HCT116 (cell line): ENCODE measurements around the gene HERC3. TPM values are rescaled to one million over a fixed set of nuclear protein-coding genes. Genes with fewer than 3 reads are reported as not detected.

Experiments used
- ATAC-seq: fragments of 200-7000 bp; cut with Tn5 transposase; 2 replicates; pipeline ENCODE4 v1.9.1; 2020; ENCODE audit warnings: mild to moderate bottlenecking, moderate library complexity
- Bru-seq: library from RNA; stranded (reverse); fragments of 400-500 nt; gene quantifications from one replicate; lab custom pipeline; 2021; lab: Mats Ljungman, UMichigan
- BruChase-seq, 2 experiments: library from RNA; stranded (reverse); fragments of 400-500 nt; gene quantifications; one replicate each; lab custom pipeline; 2021; lab: Mats Ljungman, UMichigan
- BruUV-seq: library from RNA; stranded (reverse); fragments of 400-500 nt; replicated peaks from 2 replicates; lab custom pipeline; 2021; lab: Mats Ljungman, UMichigan
- CTCF ChIA-PET: fragments of 300-600 bp; sonication (Branson Sonifier 250); formaldehyde crosslinking; loops from one replicate; lab custom pipeline; 2021; ENCODE audit warnings: antibody characterized with exemption; lab: Charles Lee
- POLR2A ChIA-PET: fragments of 300-600, 350-600 bp; sonication (Branson Sonifier 250); formaldehyde crosslinking; loops from one replicate; lab custom pipeline; 2021; ENCODE audit warnings: antibody characterized with exemption; lab: Charles Lee
- RAD21 ChIA-PET, 2 experiments: fragments of 300-600 bp; sonication (Branson Sonifier 250); formaldehyde crosslinking; loops; one replicate each; lab custom pipeline; 2023; ENCODE audit warnings: low total read pairs in 2 of 2; ENCODE audit not compliant: uncharacterized antibody in 2 of 2, unreplicated experiment in 2 of 2, low non-redundant PET in 1 of 2; lab: Charles Lee
- DNase-seq: peaks from one replicate; pipeline ENCODE4 v3.0.0-alpha.2; 2010; ENCODE audit warnings: low read depth, low spot score
- H2AFZ ChIP-seq: fragments of 200-600 bp; shearing (Covaris generic), sonication (generic); 2 replicates; pipeline ENCODE4 v1.6.1; 2017; ENCODE audit warnings: low read depth, mixed run types, mixed read lengths, antibody characterized with exemption, low read length; ENCODE audit not compliant: poor library complexity, severe bottlenecking
- H3K27ac ChIP-seq: 2 replicates; pipeline ENCODE4 v1.5.1; 2012; ENCODE audit warnings: low read depth, low read length
- H3K27me3 ChIP-seq: fragments of 200-600 bp; sonication (generic); 2 replicates; pipeline ENCODE4 v1.6.1; 2016; ENCODE audit warnings: mixed run types, low read length, mixed read lengths; ENCODE audit not compliant: insufficient read depth
- H3K36me3 ChIP-seq, 2 experiments: fragments of 200-500 bp in 1 of 2; fragments of 200-600 bp in 1 of 2; sonication (Bioruptor generic) in 1 of 2; sonication (generic) in 1 of 2; 2 replicates each; pipeline versions ENCODE4 v1.5.1 to v1.6.1; 2014 to 2016; ENCODE audit warnings: low read length in 2 of 2, inconsistent platforms in 1 of 2, mixed read lengths in 1 of 2, mixed run types in 1 of 2; ENCODE audit not compliant: insufficient read depth in 2 of 2, control insufficient read depth in 1 of 2
- H3K4me1 ChIP-seq, 2 experiments: fragments of 200-600 bp in 1 of 2; sonication (generic) in 1 of 2; 2 replicates each; pipeline versions ENCODE4 v1.5.1 to v1.6.1; 2012 to 2017; ENCODE audit warnings: low read length in 2 of 2, inconsistent platforms in 1 of 2, mild to moderate bottlenecking in 1 of 2, mixed read lengths in 1 of 2, mixed run types in 1 of 2, moderate library complexity in 1 of 2; ENCODE audit not compliant: insufficient read depth in 2 of 2, control insufficient read depth in 1 of 2
- H3K4me2 ChIP-seq: fragments of 200-600 bp; sonication (generic); 2 replicates; pipeline ENCODE4 v1.6.1; 2017; ENCODE audit warnings: mixed run types, low read length, mixed read lengths
- H3K4me3 ChIP-seq, 2 experiments: fragments of 200-600 bp in 1 of 2; sonication (generic) in 1 of 2; replicated peaks in 1 of 2; 2 replicates each; pipeline ENCODE4 v1.5.1; 2011 to 2016; ENCODE audit warnings: low read length in 2 of 2, control low read depth in 1 of 2, low read depth in 1 of 2, mild to moderate bottlenecking in 1 of 2, mixed read lengths in 1 of 2, mixed run types in 1 of 2
- H3K79me2 ChIP-seq: fragments of 200-600 bp; sonication (generic); 2 replicates; pipeline ENCODE4 v1.6.1; 2017; ENCODE audit warnings: mild to moderate bottlenecking, mixed run types, low read length, moderate library complexity, mixed read lengths; ENCODE audit not compliant: insufficient read depth
- H3K9ac ChIP-seq: fragments of 200-600 bp; sonication (generic); 2 replicates; pipeline ENCODE4 v1.6.1; 2016; ENCODE audit warnings: low read length, mixed read lengths
- H3K9me2 ChIP-seq: fragments of 200-600 bp; sonication (generic), shearing (Covaris generic); 2 replicates; pipeline ENCODE4 v1.6.1; 2017; ENCODE audit warnings: mixed run types, mild to moderate bottlenecking, moderate library complexity; ENCODE audit not compliant: insufficient read depth
- H3K9me3 ChIP-seq, 2 experiments: fragments of 200-500 bp in 1 of 2; fragments of 200-600 bp in 1 of 2; sonication (Bioruptor generic) in 1 of 2; sonication (generic) in 1 of 2; 2 replicates each; pipeline ENCODE4 v1.6.1; 2014 to 2017; ENCODE audit warnings: low read length in 2 of 2, mixed read lengths in 2 of 2, inconsistent platforms in 1 of 2, low read depth in 1 of 2, mild to moderate bottlenecking in 1 of 2, mixed run types in 1 of 2, moderate library complexity in 1 of 2; ENCODE audit not compliant: control insufficient read depth in 1 of 2, insufficient read depth in 1 of 2
- H4K20me1 ChIP-seq: fragments of 200-600 bp; sonication (generic), shearing (Covaris generic); 2 replicates; pipeline ENCODE4 v1.6.1; 2017; ENCODE audit warnings: mixed run types, mild to moderate bottlenecking, moderate library complexity; ENCODE audit not compliant: insufficient read depth
- ATF3 ChIP-seq: IDR thresholded peaks from 2 replicates; pipeline ENCODE4 v1.6.1; 2012
- CBX3 ChIP-seq: IDR thresholded peaks from 2 replicates; pipeline ENCODE4 v1.6.1; 2012; ENCODE audit warnings: low read depth
- CEBPB ChIP-seq: IDR thresholded peaks from 2 replicates; pipeline ENCODE4 v1.6.1; 2012; ENCODE audit warnings: low read depth
- EGR1 ChIP-seq: IDR thresholded peaks from 2 replicates; pipeline ENCODE4 v1.6.1; 2012; ENCODE audit warnings: low read depth
- EZH2 ChIP-seq: fragments of 200-600 bp; sonication (generic); IDR thresholded peaks from 2 replicates; pipeline ENCODE4 v1.6.1; 2017; ENCODE audit warnings: antibody characterized with exemption, mixed run types
- MAX ChIP-seq: IDR thresholded peaks from 2 replicates; pipeline ENCODE4 v1.6.1; 2012
- POLR2A ChIP-seq: IDR thresholded peaks from 2 replicates; pipeline ENCODE4 v1.7.0; 2011; ENCODE audit warnings: borderline replicate concordance; ENCODE audit not compliant: insufficient read depth, insufficient read length; ENCODE audit errors: extremely low read depth
- POLR2AphosphoS5 ChIP-seq: IDR thresholded peaks from 2 replicates; pipeline ENCODE4 v1.6.1; 2011; ENCODE audit warnings: mild to moderate bottlenecking, low read depth, low read length, moderate library complexity
- RAD21 ChIP-seq: IDR thresholded peaks from 2 replicates; pipeline ENCODE4 v1.6.1; 2012; ENCODE audit warnings: low read depth, mild to moderate bottlenecking
- REST ChIP-seq: IDR thresholded peaks from 2 replicates; pipeline ENCODE4 v1.6.1; 2012; ENCODE audit warnings: low read depth
- SRF ChIP-seq: IDR thresholded peaks from 2 replicates; pipeline ENCODE4 v1.6.1; 2012; ENCODE audit warnings: low read depth
- YY1 ChIP-seq: IDR thresholded peaks from 2 replicates; pipeline ENCODE4 v1.6.1; 2011; ENCODE audit warnings: low read length, low read depth, moderate library complexity, mild to moderate bottlenecking; ENCODE audit not compliant: insufficient replicate concordance; ENCODE audit errors: extremely low read depth
- ZBTB33 ChIP-seq: IDR thresholded peaks from 2 replicates; pipeline ENCODE4 v1.6.1; 2011; ENCODE audit warnings: mild to moderate bottlenecking, low read length, moderate library complexity; ENCODE audit not compliant: insufficient replicate concordance; ENCODE audit errors: extremely low read depth
- ZFX ChIP-seq: fragments of 450-650 bp; IDR thresholded peaks from 2 replicates; pipeline ENCODE4 v1.6.1; 2017
- ZNF274 ChIP-seq: fragments of 200-500 bp; sonication (Bioruptor generic); IDR thresholded peaks from 2 replicates; pipeline ENCODE4 v1.6.1; 2014; ENCODE audit warnings: mild to moderate bottlenecking, low read depth, low read length, inconsistent platforms
- intact Hi-C: fragments of 100-400 bp; cut with micrococcal nuclease; formaldehyde crosslinking; loops from 2 replicates; pipeline ENCODE4 v1.10.0; 2022
- long read RNA-seq: library from polyadenylated mRNA; unstranded; transcript quantifications from one replicate; pipeline ENCODE4 v2.0.0, GENCODE V29; 2021; ENCODE audit not compliant: unreplicated experiment
- polyA plus RNA-seq: library from polyadenylated mRNA; unstranded; fragments of >200 nt; gene quantifications from 2 replicates; pipeline ENCODE4 v1.2.1, GENCODE V29; 2012; ENCODE audit warnings: missing spikeins
- total RNA-seq: library from RNA; stranded (reverse); gene quantifications from one replicate; pipeline ENCODE4 v1.2.1, GENCODE V29; 2021; ENCODE audit not compliant: unreplicated experiment
- TF ChIP-seq, protein P1 (sequence below), 3 experiments: fragments of 200-600 bp in 1 of 3; sonication (generic) in 1 of 3; IDR thresholded peaks in 2 of 3; conservative IDR thresholded peaks in 1 of 3; 2 replicates each; pipeline ENCODE4 v1.5.1; 2012 to 2017; ENCODE audit warnings: low read depth in 2 of 3, low read length in 2 of 3, antibody characterized with exemption in 1 of 3, borderline replicate concordance in 1 of 3, control low read depth in 1 of 3, mild to moderate bottlenecking in 1 of 3, mixed read lengths in 1 of 3, mixed run types in 1 of 3, moderate library complexity in 1 of 3; ENCODE audit not compliant: insufficient read depth in 1 of 3

The HERC3 gene
- 10.8 TPM for total RNA-seq
- 6.3 and 7.2 TPM in 2 replicates for polyA plus RNA-seq
- percentile 48 among the genes with signal in this experiment for Bru-seq, nascent RNA
- percentile 52 among the genes with signal in this experiment for BruChase-seq, experiment 1, labeled RNA remaining after a 6-hour chase
- BruChase-seq, experiment 2, labeled RNA remaining after a 2-hour chase: percentile 48 among the genes with signal in this experiment
- long read RNA-seq, full-length matches to known transcripts: 2 of 6 reads
- long read RNA-seq, partial matches to known transcripts: 3 of 6 reads
- long read RNA-seq, other reads (novel, unspliced or antisense): 1 of 6 reads

DNA sequence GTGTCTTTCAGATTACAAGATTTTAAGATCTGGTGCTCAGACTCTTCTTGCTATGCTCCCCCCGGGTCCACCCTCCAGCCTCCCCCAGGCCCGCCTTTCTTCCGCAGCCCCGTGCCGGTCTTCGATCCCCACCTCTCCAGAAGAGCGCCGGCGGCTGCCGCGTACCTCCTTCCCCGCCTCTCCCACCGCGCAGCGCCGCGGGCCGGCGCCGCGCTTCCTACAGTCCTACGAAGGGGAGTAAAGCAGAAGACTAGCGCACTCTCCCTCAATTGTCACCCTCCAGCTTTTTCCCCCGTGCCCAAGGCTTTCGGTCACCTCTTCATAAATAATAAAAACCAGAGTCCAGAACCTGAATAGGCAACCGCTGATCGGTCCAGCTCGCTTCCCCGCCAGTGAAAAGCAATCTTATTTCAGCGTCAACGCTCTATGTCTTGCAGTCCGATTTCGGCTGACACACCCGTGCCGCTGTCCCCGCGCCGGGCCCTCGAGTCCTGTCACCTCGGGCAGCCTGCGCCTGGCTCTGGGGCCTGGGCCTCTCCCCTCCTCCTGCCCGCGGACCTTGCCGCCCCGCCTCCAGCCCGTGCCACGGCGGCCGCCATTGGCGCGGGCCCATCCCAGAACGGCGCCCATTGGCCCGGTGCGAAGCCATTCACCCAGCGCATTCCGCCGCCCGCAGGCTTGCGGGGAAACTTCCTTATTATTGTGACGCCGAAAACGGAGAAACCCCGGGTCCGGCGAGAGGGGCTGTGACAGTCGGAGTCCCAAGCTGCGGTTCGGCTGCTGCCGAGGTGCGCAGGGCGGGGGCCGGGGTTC lies at the start of gene HERC3:
Gene HERC3, plus strand, starts transcription at position 694 of the 813 bp plus-strand sequence. CDS start 13,344 bp downstream, outside the sequence.
- Histone ChIP-seq H3K27me3 (no peaks in the 10 kb centered on the region), H3K4me2 (peak within 1 kb of the TSS; percentile 89), H4K20me1 (no peaks in the 10 kb centered on the region), H3K4me1 (peaks cover 5 to 17% of the 10 kb centered on the region in 2 experiments; a peak in 3 of 4 replicates), H2AFZ (peak within 1 kb of the TSS; percentile 83), H3K79me2 (no peaks in the 10 kb centered on the region), H3K36me3 (no peaks in the 10 kb centered on the region), H3K27ac (peak within 1 kb of the TSS; percentile 20; the same call in 1 of the 2 replicates), H3K9me3 (no peaks in the 10 kb centered on the region), H3K4me3 (peak within 1 kb of the TSS; percentile 66 to 70), H3K9me2 (no peaks in the 10 kb centered on the region), H3K9ac (peak within 1 kb of the TSS; percentile 67)
- intact Hi-C loops: no loop called here
- peak; percentile 94 for ATAC-seq
- BruUV-seq: no TSS peak
- ChIA-PET CTCF (interaction anchor here (1.3 to 1.6 kb wide), 2 partner anchors 53 to 67 kb away, joined by 4 to 5 read pairs; no protein-coding TSS in a partner anchor), POLR2A (no interaction called here), RAD21 (no interaction called here)
- peak; percentile 59 for DNase-seq
- TF ChIP-seq, protein P1, sequence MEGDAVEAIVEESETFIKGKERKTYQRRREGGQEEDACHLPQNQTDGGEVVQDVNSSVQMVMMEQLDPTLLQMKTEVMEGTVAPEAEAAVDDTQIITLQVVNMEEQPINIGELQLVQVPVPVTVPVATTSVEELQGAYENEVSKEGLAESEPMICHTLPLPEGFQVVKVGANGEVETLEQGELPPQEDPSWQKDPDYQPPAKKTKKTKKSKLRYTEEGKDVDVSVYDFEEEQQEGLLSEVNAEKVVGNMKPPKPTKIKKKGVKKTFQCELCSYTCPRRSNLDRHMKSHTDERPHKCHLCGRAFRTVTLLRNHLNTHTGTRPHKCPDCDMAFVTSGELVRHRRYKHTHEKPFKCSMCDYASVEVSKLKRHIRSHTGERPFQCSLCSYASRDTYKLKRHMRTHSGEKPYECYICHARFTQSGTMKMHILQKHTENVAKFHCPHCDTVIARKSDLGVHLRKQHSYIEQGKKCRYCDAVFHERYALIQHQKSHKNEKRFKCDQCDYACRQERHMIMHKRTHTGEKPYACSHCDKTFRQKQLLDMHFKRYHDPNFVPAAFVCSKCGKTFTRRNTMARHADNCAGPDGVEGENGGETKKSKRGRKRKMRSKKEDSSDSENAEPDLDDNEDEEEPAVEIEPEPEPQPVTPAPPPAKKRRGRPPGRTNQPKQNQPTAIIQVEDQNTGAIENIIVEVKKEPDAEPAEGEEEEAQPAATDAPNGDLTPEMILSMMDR (IDR thresholded peaks at IDR 0.05 in 2 of 3, conservative IDR thresholded peaks at IDR 0.05 in 1 of 3; ENCODE audit: borderline replicate concordance in 1 of 3, insufficient read depth in 1 of 3, low read depth in 2 of 3, low read length in 2 of 3): no peak
- TF ChIP-seq EZH2 (no peak), POLR2AphosphoS5 (peak; percentile 37; the same call in 1 of the 2 replicates), ZBTB33 (no peak), ZFX (peak; percentile 64), ZNF274 (no peak), CEBPB (no peak), SRF (no peak), EGR1 (no peak), POLR2A (no peak), CBX3 (no peak), MAX (peak; percentile 92), RAD21 (no peak), YY1 (peak; percentile 52), ATF3 (no peak), REST (no peak)
